HG03045 (cell line): ENCODE data around the gene C1orf210.

ENCODE experiments used
- ATAC-seq: cut with Tn5 transposase; IDR thresholded peaks from one replicate; pipeline ENCODE4 v1.9.1; 2021; ENCODE audit warnings: mild to moderate bottlenecking, moderate library complexity; ENCODE audit not compliant: unreplicated experiment

C1orf210 gene

GRCh38 chr1:43275826-43276620, 9.4 kb downstream of the C1orf210 start:
- ATAC-seq: no peak

GRCh38 chr1:43274804-43275180, 10.6 kb downstream of the C1orf210 start:
- no peak for ATAC-seq

GRCh38 chr1:43274125-43274803, 11.1 kb downstream of the C1orf210 start:
- ATAC-seq: no peak

- no peak for ATAC-seq
These were observed 11.7 kb downstream of the C1orf210 start for GRCh38 chr1:43273708-43274107.

GRCh38 chr1:43272576-43273571, 12.5 kb downstream of the C1orf210 start:
- ATAC-seq: no peak

GRCh38 chr1:43272161-43272560, 13.2 kb downstream of the C1orf210 start:
- no peak for ATAC-seq

- ATAC-seq: no peak
These were observed 13.9 kb downstream of the C1orf210 start for GRCh38 chr1:43271186-43272118.

- ATAC-seq: no peak
These were observed 14.8 kb downstream of the C1orf210 start for GRCh38 chr1:43270421-43271095.

GRCh38 chr1:43269627-43270375, 15.6 kb downstream of the C1orf210 start, which contains the start of gene TMEM125:
TSS of gene TMEM125 (plus strand) at chr1:43269983. CDS start at chr1:43272723, 2,740 bp downstream.
- ATAC-seq: no peak

- ATAC-seq: no peak
These were observed 17.5 kb downstream of the C1orf210 start for GRCh38 chr1:43267818-43268425.

GRCh38 chr1:43267291-43267805, 18.0 kb downstream of the C1orf210 start:
- ATAC-seq: no peak

GRCh38 chr1:43266881-43267280, 18.5 kb downstream of the C1orf210 start:
- ATAC-seq: no peak

GRCh38 chr1:43265431-43265830, 19.9 kb downstream of the C1orf210 start:
- ATAC-seq: no peak

GRCh38 chr1:43258370-43258769, 27.0 kb downstream of the C1orf210 start:
- ATAC-seq: no peak

- no peak for ATAC-seq
These were observed 28.5 kb downstream of the C1orf210 start for GRCh38 chr1:43256675-43257570.

GRCh38 chr1:43255438-43256210, 29.8 kb downstream of the C1orf210 start:
- ATAC-seq: no peak
